Measurements from ENCODE around the gene GJA8. TPM values are rescaled to one million over a fixed set of nuclear protein-coding genes. Genes with fewer than 3 reads are reported as not detected.
"Not testable (repeated sequence)": the region's sequence is repeated elsewhere in the genome, so short reads cannot be mapped to it uniquely, and the experiment has no call there.

The GJA8 gene
- total and polyA plus RNA-seq, 7 donors = not detected

- Histone ChIP-seq H3K4me3 (no peak overlapping the region), H3K27ac (no peak overlapping the region), H3K9me3 (no peaks in the 10 kb centered on the region), H3K27me3 (no peaks in the 10 kb centered on the region), H3K4me1 (peaks cover 0 to 5% (median 2%) of the 10 kb centered on the region in 4 donors), H3K36me3 (no peaks in the 10 kb centered on the region)
- TF ChIP-seq POLR2AphosphoS5 (IDR thresholded peaks at IDR 0.05) = no peak
- TF ChIP-seq EP300 (IDR thresholded peaks at IDR 0.05) = no peak
- TF ChIP-seq POLR2A (IDR thresholded peaks at IDR 0.05) = no peak
- TF ChIP-seq, protein P1, sequence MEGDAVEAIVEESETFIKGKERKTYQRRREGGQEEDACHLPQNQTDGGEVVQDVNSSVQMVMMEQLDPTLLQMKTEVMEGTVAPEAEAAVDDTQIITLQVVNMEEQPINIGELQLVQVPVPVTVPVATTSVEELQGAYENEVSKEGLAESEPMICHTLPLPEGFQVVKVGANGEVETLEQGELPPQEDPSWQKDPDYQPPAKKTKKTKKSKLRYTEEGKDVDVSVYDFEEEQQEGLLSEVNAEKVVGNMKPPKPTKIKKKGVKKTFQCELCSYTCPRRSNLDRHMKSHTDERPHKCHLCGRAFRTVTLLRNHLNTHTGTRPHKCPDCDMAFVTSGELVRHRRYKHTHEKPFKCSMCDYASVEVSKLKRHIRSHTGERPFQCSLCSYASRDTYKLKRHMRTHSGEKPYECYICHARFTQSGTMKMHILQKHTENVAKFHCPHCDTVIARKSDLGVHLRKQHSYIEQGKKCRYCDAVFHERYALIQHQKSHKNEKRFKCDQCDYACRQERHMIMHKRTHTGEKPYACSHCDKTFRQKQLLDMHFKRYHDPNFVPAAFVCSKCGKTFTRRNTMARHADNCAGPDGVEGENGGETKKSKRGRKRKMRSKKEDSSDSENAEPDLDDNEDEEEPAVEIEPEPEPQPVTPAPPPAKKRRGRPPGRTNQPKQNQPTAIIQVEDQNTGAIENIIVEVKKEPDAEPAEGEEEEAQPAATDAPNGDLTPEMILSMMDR (IDR thresholded peaks at IDR 0.05) = no peak
- intact Hi-C loops (cut with DNase I) = no loop called here
- 93 to 94% methylated on average over 1 of the region's 1 CpG for WGBS, 2 donors
- DNase-seq = no peak
These were observed 22.2 kb downstream of the GJA8 start for GRCh38 chr1:147924813-147925212.

DNA sequence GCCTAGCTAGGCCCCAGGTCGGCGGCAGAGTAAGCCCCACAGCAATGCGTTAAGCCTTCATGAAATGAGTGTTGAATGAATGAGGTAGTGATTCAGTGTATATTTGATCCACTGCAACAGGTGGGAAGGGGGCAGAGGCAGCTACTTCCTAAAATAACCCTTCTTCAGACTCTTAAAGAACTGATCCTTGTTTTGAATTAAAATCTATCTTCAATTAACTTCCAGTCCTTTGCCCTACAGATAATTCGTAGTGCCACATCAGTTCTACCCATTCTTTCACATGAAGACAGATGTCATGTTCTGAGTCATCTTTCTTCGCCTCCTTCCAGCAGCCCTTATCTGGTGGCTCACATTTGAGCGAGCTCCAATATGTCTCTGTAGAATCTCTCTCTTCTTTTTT lies 24.6 kb downstream of the GJA8 start:
- H3K4me1 ChIP-seq; DNase-seq; H3K9me3 ChIP-seq; intact Hi-C loops (cut with DNase I); H3K27ac ChIP-seq; H3K4me3 ChIP-seq; H3K36me3 ChIP-seq; H3K27me3 ChIP-seq: not testable (repeated sequence)
- WGBS, 2 donors = 92% methylated on average over 4 of the region's 6 CpGs

- WGBS, 2 donors = 67 to 93% methylated on average over 3 to 4 of the region's 10 CpGs
- H3K27me3 ChIP-seq; intact Hi-C loops (cut with DNase I); H3K4me3 ChIP-seq; DNase-seq; H3K27ac ChIP-seq; H3K9me3 ChIP-seq; H3K36me3 ChIP-seq; H3K4me1 ChIP-seq: not testable (repeated sequence)
These were observed 25.1 kb downstream of the GJA8 start for GRCh38 chr1:147927689-147928088.

- peak; percentile 91 for DNase-seq
- 0% methylated on average over 57 of the region's 72 CpGs for WGBS, 2 donors
- peak within 1 kb of the TSS; percentile 46 to 78 (median 76) for H3K4me3 ChIP-seq
These were observed 25.9 kb downstream of the GJA8 start, which contains the start of gene GPR89B for GRCh38 chr1:147928236-147929132. Gene GPR89B (plus strand): TSS chr1:147928420. CDS start chr1:147928537, 117 bp downstream.

DNA sequence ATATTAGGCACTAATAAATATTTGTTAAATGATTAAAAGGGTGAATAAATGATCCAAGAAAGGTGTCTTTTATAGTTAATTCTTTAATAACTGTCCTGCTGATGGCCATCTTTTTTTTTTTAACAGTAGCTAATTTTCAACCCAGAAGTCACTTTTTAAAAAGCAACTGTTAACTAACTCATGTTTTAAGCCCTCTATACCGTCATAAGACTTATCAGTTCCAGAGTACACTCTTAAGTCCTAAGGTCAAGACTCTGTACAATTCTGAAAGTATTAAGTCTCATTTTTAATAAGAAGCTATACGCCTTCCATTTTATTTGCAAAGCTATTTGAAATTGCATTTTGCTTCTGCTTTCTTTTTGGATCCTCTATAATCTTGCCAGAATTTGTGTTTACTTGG lies 28.5 kb downstream of the GJA8 start:
- 61 to 87% methylated on average over 2 of the region's 2 CpGs for WGBS, 2 donors
- intact Hi-C loops (cut with DNase I); H3K27me3 ChIP-seq; H3K36me3 ChIP-seq; DNase-seq; H3K9me3 ChIP-seq; H3K4me1 ChIP-seq; H3K27ac ChIP-seq; H3K4me3 ChIP-seq: not testable (repeated sequence)

More at GRCh38 chr1:147928236-147929132, 25.9 kb downstream of the GJA8 start, which contains the start of gene GPR89B:
- H3K36me3 ChIP-seq; H3K4me1 ChIP-seq; H3K9me3 ChIP-seq; intact Hi-C loops (cut with DNase I); H3K27me3 ChIP-seq: not testable (repeated sequence)
- peak within 1 kb of the TSS; percentile 81 to 92 (median 88) for H3K27ac ChIP-seq
- peak; percentile 42 to 95 (median 84) for TF ChIP-seq POLR2AphosphoS5 (IDR thresholded peaks at IDR 0.05)
- TF ChIP-seq POLR2A (IDR thresholded peaks at IDR 0.05) = peak; percentile 55 to 66

- H3K27ac ChIP-seq; H3K36me3 ChIP-seq; H3K9me3 ChIP-seq; H3K4me1 ChIP-seq; H3K4me3 ChIP-seq; H3K27me3 ChIP-seq; intact Hi-C loops (cut with DNase I); DNase-seq: not testable (repeated sequence)
- 89 to 92% methylated on average over 3 of the region's 3 CpGs for WGBS, 2 donors
These were observed 32.7 kb downstream of the GJA8 start for GRCh38 chr1:147935296-147935695.

- H3K27ac ChIP-seq; H3K4me1 ChIP-seq; intact Hi-C loops (cut with DNase I); H3K9me3 ChIP-seq; H3K27me3 ChIP-seq; H3K4me3 ChIP-seq; H3K36me3 ChIP-seq; DNase-seq: not testable (repeated sequence)
- WGBS, 2 donors = 75 to 78% methylated on average over 2 of the region's 2 CpGs
These were observed 37.9 kb downstream of the GJA8 start for GRCh38 chr1:147940456-147940855.

DNA sequence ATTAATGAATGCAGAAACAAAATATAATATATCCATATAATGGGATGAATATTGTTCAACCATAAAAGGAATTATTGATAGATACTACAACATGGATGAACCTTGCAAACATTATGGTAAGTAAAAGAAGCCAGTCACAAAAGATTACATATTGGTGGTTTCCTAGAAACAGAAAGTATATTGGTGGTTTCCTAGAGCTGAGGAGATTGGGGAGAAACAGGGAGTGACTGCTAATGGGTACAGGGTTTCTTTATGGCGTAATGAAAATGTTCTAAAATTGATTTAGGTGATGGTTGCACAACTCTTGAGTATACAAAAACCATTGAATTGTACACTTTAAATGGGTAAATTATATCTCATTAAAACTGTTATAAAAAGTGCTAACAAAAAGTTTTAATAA lies 40.0 kb downstream of the GJA8 start:
- no CpG with 5 or more reads among the region's 1 CpG for WGBS, 2 donors
- H3K4me3 ChIP-seq = not testable (repeated sequence)

GRCh38 chr1:147949517-147949916 lies 46.9 kb downstream of the GJA8 start:
- H3K27me3 ChIP-seq; H3K4me3 ChIP-seq; H3K9me3 ChIP-seq; intact Hi-C loops (cut with DNase I); H3K4me1 ChIP-seq; H3K27ac ChIP-seq; H3K36me3 ChIP-seq; DNase-seq: not testable (repeated sequence)
- WGBS, 2 donors = 98% methylated on average over 33 to 35 of the region's 35 CpGs

More for the DNA sequence above, 40.0 kb downstream of the GJA8 start:
- H3K27me3 ChIP-seq; H3K36me3 ChIP-seq; intact Hi-C loops (cut with DNase I); H3K9me3 ChIP-seq; DNase-seq; H3K27ac ChIP-seq; H3K4me1 ChIP-seq: not testable (repeated sequence)
